ENCODE data around the gene SLC24A3.

GRCh38 chr20:19692100-19692499 is 479.7 kb downstream of the SLC24A3 start:
- no peak for TF ChIP-seq CTCF (conservative IDR thresholded peaks at IDR 0.05; ENCODE audit: low read depth in 2 of 2)
- TF ChIP-seq, protein P1, sequence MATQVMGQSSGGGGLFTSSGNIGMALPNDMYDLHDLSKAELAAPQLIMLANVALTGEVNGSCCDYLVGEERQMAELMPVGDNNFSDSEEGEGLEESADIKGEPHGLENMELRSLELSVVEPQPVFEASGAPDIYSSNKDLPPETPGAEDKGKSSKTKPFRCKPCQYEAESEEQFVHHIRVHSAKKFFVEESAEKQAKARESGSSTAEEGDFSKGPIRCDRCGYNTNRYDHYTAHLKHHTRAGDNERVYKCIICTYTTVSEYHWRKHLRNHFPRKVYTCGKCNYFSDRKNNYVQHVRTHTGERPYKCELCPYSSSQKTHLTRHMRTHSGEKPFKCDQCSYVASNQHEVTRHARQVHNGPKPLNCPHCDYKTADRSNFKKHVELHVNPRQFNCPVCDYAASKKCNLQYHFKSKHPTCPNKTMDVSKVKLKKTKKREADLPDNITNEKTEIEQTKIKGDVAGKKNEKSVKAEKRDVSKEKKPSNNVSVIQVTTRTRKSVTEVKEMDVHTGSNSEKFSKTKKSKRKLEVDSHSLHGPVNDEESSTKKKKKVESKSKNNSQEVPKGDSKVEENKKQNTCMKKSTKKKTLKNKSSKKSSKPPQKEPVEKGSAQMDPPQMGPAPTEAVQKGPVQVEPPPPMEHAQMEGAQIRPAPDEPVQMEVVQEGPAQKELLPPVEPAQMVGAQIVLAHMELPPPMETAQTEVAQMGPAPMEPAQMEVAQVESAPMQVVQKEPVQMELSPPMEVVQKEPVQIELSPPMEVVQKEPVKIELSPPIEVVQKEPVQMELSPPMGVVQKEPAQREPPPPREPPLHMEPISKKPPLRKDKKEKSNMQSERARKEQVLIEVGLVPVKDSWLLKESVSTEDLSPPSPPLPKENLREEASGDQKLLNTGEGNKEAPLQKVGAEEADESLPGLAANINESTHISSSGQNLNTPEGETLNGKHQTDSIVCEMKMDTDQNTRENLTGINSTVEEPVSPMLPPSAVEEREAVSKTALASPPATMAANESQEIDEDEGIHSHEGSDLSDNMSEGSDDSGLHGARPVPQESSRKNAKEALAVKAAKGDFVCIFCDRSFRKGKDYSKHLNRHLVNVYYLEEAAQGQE (IDR thresholded peaks at IDR 0.05; ENCODE audit: unreplicated experiment) = no peak
